ENCODE results near the gene TENT5A.
A peak's percentile ranks its signal among the peaks of the same experiment; 100 is the strongest.
"Not testable (repeated sequence)": the region's sequence is repeated elsewhere in the genome, so short reads cannot be mapped to it uniquely, and the experiment has no call there.

The TENT5A gene

DNA sequence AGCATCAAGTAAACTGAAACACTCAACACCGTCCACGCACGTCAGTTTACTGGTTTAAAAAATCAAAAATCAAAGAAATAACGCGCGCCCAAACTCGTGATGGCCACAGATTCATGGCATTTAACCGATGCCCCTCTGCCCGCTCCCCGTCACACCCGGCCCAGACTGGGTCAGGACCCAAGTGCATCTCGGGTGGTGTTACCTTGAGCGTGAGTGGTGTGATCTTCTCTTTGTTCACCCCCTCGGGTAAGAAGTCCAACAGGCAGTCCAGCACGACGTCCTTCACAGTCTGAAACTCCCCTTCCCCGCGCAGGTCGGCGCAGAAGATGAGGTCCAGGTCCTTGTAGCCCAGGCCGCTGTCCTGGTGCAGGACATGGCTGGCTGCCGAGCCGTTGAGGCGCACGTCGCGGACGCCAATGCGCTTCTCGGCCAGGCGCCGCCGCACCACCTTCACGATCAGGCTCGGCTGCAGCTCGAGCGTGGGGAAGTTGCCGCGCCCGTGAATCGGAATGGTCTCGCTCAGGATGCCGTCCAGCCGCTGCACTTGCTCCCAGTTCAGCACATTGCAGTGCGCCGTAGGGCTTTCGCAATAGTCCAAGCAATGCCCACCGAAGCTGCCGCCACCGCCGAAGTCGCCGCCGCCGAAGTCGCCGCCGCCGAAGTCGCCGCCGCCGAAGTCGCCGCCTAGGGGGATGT lies 945 bp downstream of the TENT5A start:
- peak in 1 of 3 experiments; percentile 1 for DNase-seq (ENCODE audit: low read depth in 2 of 3, low spot score in 2 of 3)

DNA sequence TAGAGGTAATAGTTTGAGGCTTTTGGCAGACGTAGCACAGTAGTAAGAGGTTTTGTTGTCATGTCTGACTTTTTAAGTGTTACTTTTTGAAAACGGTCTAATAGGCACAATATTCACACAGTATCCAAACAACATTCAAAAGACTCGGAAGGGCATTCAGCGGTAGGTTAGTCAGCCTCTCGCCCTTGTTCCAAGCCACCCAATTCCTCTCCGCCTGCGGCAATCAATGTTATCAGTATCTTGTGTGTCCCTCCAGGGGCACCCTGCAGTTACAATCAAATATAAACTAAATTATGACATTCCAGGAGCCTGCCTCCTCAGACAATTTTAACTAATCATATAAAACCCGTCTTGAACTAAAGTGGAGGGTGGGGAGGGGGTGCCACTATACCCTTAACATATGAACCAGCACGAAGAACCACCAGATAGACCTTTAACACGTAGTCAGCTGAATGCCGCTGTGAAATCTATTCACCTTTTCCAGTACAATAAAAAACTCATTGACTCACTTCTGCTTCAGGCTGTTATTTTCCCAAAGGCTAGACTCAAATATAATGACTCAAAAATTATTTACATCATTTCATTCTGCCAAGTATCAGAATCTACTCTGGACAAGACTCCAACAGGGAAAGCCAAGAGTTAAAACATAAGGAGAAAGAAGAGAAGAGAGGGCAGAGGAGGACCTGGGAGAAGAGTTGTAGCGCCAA lies 1.6 kb downstream of the TENT5A start:
- no peak for DNase-seq (ENCODE audit: low read depth in 2 of 3, low spot score in 2 of 3)

DNA sequence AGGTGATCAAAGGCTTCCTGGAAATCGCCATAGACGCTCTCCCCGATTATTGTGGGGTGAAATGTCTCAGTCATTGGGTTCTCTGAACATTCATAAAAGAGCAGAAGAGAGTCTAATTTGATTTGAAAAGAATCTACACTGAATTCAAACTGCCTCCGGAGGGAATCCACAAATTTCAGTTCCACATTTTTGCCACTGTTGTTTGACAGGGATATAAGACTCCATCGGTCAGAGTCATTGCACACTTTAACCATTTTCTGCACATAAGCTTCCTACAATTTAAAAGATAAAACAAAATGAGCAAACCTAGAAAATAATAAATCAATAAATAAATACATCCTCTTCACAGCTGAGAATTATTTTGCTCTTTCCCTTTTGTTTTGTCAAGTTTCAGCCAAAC lies 2.3 kb downstream of the TENT5A start:
- no peak for DNase-seq (ENCODE audit: low read depth in 2 of 3, low spot score in 2 of 3)

DNA sequence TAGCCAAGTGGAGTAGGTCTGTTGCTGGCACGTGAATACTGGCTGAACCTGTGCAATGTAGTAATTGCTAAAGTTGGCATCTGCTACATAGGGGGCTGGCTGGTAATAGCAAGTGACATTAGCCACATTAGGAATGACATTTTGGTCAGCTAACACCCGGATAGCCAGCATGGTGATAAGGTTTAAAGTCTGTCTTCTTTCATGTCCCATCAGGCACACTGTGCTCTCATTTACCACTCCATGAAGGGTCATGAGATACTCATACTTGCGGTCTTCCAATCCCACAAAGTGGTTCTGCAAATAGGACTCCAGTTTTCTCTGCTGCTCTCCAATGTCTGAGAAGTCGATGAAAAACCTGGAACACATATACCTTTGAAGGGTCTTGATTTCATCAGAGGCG lies 2.8 kb downstream of the TENT5A start:
- DNase-seq (ENCODE audit: low read depth in 2 of 3, low spot score in 2 of 3): no peak

DNA sequence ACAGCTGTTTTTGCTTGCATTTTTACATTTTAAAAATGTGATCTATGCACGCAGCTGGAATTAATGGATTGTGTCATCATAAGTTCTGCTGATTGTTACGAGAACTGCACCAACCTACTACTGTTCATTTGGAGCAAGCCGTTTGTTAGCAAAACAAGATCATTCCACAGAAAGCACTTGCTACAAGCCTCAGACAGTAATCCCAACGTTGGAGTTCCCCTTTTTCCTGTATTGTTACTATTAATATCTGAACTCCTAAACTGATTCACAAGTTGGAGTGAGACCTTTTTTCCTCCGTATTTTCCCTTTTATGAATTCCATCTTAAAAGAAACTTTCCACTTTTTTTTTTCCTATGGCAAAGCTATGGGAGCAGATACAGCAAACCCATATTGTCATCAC lies 3.5 kb downstream of the TENT5A start:
- no peak for DNase-seq (ENCODE audit: low read depth in 2 of 3, low spot score in 2 of 3)

DNA sequence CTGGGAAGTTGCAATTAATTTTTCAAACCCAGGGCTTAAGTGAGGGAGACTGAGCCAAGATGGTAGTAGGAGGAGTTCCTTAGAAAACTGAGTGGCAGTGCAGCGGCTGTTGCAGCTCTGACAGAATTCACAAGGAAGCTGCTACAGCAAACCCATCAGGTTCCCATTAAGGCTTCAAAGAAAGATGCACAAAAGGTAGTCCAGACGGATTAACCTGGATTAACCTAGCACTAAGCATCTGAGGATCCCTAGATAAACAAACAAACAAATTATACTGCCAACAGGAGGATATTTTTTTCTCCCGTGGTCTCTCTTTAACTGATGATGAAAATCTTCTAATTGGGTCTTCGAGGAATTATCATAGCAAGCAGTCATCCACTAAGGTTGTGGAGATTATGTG lies 5.2 kb downstream of the TENT5A start:
- no peak for DNase-seq (ENCODE audit: low read depth in 2 of 3, low spot score in 2 of 3)

DNA sequence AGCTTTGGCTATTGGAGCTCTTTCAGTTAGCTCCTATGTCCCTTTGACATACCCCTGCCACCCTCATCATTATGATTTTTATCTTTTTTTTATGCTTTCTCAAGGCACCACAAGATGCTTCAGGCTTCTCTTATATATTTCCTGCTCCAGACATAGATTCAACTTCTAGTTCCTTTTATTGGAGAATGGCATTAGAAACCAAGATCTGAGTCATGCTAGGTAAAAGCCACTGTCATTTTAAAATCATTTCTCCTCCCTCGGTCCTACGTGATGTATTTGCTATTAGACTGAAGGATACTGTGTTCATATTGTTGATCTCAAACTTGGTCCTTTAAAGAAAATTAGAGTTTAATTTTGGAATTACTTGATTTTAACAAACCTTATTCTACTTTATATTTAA lies 8.3 kb downstream of the TENT5A start:
- no peak for DNase-seq (ENCODE audit: low read depth in 2 of 3, low spot score in 2 of 3)

DNA sequence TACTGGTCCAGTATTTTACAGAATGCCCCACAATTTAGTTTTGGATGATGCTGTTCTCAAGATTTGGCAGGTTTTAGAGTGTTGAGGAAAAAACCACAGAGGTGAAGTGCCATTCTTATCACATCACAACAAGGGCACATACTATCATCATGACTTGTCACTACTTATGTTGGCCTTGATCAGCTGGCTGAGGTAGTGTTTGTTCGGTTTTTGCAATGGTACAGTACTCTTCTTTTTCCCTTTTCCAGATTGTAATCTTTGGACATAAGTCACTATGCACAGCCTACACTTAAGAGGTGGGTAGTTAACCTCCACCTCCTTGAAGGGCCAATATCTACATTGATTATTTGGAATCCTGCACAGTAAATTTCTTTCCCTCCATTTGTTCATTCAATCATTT lies 8.8 kb downstream of the TENT5A start:
- no peak for DNase-seq (ENCODE audit: low read depth in 2 of 3, low spot score in 2 of 3)

DNA sequence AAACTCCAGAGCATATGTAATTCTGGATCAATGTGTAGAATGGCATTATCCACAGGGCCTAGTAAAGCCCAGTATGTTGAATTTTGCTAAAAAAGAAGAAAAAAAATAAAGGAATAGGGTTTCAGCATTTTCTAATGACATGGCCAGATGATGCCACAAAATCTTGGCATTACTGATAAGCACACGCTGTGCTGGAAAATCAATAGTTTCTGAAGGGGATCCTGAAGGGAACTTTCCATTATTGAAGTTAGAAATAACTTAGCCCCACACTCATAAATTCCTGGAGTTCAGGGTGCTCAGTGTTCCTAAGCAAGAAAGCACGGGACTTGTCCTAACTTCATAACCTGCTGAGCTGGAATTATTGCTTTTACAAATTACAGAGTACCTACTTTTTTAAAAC lies 10.8 kb downstream of the TENT5A start:
- no peak for DNase-seq (ENCODE audit: low read depth in 2 of 3, low spot score in 2 of 3)

DNA sequence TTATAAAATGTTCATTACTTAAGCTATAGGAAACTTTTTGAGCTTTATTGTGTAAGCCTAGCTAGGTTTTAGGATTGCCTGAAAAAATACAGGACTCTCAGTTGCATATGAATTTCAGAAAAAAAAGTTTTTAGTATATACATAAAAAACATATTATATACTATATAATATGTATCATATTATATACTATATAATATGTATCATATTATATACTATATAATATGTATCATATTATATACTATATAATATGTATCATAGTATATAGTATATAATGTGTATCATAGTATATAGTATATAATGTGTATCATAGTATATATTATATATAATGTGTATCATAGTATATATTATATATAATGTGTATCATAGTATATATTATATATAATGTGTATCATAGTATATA lies 11.9 kb downstream of the TENT5A start:
- DNase-seq (ENCODE audit: low read depth in 2 of 3, low spot score in 2 of 3): not testable (repeated sequence)

DNA sequence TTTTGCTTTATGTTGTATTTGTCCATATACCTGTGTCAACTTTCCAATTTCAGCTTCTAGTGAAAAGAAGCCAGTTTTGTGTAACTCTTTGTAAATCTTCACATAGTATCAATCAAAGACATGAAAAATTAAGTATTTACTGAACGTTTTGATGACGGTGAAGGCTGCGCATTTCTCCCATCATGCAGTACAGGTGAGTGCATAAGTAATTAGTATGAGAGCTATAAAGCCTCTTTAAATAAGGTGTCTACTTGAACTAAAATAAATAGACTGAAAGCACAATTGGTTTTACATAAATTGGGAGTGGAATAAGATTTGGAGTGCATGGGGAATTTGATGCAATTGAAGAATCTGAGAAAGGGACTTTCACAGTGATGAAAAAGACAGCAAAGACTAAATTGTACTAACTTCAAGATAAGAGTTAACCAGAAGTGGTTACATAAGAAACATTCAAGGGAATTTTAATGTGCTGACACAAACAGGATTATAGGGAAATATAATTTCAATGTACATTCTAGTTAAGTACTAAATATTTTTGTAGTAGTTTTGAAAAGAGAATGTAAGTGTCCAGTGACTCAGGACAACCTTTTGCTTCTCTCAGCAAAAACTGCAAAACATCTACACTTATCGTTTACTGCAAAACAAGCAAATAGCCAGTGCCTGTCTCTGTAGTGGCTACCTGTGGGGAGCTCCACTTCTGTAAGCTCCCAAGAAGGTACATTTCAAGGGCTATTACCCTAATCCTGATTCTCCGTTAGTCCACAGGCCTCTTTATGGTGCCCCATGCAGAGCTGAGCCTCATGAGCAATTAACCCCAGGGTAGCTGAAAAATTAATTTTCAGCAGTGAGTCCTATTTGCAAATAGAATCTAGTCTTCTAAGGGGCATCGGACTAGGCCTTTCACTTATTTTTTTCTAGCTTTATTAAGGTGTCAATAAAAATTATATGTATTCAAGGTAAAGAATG lies 13.0 kb downstream of the TENT5A start:
- no peak for DNase-seq (ENCODE audit: low read depth in 2 of 3, low spot score in 2 of 3)

DNA sequence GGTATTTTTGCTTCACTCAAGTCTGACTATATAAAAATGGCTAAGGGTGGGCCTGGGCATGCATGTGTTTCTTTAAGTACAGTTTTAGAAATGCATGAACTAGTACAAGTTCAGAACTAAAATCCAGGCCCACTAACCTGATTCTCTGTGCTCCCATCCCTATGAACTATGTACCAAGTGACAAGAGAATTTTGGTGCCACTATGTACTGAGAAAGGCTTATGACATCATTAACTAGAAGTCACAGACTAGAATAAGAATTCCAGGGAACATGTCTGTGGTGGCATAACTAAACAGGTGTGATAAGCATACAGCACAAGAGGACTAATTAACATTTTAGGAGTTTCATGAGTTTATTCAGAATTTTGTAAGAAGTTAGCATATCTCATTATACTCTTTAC lies 16.1 kb downstream of the TENT5A start:
- DNase-seq (ENCODE audit: low read depth in 2 of 3, low spot score in 2 of 3): no peak

DNA sequence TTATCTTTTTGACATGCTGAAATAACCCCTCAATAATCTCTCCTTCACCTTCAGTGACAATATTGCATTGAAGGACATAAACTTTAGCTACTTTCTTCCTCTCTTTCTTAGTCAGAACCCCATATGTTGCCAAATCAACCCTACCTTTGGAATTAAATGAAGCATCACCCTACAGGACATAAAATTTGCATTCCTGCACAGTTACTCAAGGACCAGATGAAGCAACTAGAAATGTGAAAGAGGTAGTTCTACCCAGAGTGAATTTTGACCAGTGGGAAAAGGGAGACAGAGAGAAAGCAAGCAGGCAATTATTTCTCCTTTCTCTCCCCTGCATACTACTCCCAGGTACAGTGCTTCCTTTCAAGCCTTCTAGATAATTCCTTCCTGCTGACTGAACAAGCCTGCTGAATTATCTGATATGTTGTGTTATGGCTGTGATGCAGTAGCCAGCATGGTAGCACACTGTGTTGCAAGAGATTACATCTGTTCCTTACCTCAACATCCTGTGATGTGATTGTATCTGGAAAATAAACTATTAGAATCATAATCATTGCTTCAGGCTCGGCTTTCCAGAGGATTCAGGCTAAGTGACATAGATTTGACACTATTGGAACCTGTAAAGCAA lies 16.6 kb downstream of the TENT5A start:
- DNase-seq (ENCODE audit: low read depth in 2 of 3, low spot score in 2 of 3): no peak

DNA sequence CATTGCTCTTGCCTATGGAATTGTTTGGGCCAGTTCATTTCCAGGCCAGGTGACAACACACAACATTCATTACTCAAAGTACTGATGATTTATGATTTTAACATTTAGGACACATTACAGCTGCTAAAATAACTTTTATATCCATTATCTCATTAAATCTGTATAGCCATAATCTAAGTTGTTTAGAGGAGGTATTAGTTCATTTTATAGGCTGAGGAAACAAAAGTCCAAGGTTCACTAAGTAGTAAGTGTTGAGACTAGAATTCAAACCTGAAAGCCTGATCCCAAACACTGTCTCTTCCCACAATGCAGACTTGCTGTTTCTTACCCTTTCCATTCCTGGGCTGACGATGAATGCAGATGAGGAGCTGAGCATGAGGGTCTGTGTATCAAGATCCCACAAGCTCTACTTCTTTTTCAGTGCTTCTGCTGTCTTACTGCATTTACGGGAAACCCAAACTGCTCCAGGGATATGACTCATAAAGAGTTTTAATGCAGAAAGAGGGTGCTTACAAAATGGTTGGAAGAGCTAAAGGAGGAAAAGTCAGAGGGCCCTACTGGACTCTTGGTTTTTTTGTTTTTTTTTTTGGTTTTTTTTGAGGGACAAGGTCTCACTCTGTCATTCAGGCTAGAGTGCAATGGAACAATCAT lies 17.9 kb downstream of the TENT5A start:
- no peak for DNase-seq (ENCODE audit: low read depth in 2 of 3, low spot score in 2 of 3)

DNA sequence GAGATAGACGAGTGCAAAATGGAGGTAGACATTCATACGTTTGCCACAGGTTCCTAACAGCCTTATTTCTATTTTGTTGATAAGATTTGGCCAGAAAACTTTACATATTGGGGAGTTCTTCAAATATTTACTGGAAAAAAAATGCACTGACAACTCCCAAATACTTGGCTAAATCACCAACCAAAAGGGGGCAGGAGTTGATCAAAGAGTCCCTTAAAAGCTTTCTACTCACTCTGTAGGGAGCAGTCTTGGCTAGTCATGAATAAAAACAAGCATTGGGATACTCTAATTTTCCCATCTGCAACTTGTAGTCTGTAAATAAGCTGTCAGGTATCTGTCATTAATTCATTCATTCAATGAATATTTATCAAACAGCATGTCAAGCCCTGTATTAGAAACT lies 18.4 kb downstream of the TENT5A start:
- no peak for DNase-seq (ENCODE audit: low read depth in 2 of 3, low spot score in 2 of 3)

DNA sequence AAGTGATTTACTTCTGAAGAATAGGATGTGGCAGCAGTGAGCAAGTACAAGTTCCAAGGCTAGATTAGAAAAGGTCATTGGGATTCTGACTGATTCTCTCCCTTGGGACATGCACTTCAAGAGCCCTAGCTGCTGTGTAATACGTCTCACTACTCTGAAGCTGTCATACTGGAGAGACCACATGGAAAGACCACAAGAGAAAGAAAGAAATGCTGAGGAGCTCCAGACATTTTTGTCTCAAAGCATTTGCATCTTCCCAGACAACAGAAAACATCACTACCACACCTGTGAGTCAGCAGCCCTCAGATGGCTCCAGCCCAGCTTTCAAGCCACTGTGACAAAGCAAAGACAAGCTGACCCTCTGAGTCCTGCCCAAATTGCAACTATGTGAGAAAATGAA lies 20.7 kb downstream of the TENT5A start:
- DNase-seq (ENCODE audit: low read depth in 2 of 3, low spot score in 2 of 3): no peak

DNA sequence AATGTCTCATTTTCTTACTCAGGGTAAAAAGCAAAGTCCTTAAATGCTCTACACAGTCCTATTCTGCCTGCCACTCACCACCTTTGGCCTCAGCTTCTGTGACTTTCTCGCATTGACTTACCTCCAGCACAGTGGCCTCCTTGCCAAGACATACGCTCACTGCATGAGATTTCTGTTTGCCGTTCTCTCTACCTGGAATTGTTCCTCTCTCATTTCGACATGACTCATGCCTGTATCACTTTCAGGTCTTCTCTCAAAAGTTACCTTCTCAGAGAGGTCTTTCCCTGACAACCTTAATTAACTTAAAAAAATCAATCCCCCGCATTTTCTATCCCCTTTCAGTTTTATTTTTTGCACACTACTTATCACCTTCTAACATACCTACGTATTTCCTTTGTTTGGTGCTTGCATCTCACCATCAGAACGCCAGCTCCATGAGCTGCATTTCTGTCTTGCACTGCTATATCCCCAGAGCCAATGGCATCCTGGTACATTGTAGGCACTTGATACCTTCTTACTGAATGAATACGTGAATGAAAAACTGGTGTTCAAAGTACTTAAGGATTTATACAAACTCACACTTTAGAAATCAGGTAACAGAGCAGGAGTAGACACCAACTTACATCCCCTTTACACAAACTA lies 24.5 kb downstream of the TENT5A start:
- no peak for DNase-seq (ENCODE audit: low read depth in 2 of 3, low spot score in 2 of 3)

DNA sequence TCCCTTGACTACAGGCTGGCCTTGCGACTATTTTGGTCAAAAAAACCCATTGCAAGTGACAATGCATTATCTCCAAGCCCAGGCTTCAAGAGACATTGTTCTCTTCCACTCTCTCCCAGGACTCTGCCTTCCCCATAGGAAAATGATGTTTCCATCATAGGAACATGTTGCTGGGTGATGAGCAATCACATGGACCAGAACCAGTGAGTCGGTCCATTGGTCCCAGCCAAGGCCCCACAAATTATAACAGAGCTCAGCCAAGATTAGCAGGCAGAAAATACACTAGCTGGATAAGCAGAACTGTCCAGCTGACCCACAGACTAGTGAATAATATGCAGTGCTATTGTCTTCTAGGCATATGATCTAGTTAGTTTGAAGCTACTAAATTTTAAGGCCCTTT lies 27.4 kb downstream of the TENT5A start:
- DNase-seq (ENCODE audit: low read depth in 2 of 3, low spot score in 2 of 3): no peak

DNA sequence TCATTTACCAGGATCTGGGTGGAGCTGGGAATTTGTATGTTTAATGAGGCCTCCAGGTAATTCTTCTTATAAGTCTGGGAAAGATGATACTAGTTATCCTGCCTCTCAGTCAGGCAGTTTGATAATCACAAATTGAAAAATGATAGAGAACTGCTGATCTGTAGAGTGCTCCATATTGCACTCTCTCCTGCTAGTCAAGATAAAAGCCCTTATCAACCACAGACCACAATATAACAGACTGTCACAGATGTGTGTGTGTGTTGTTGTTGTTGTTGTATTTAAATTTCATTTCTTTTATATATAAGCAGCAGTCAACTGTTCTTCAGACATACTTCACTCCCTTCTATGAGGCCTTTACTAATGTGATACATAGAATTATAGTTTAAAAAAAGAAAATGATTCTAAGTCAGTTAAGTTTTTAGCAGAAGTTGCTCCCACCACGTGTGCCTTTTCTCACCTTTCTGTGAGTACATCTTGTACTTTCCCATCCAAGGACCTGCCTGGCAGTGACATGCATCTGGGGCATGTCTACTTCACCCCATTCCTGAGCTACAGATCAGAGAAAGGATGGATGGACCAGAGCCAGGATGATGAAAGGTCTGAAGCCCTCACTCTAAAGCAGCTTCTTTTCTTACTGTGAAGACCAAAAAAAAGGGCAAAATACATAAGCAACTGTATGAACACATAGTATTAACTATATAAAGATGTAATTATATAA lies 29.8 kb downstream of the TENT5A start:
- DNase-seq (ENCODE audit: low read depth in 2 of 3, low spot score in 2 of 3): no peak

DNA sequence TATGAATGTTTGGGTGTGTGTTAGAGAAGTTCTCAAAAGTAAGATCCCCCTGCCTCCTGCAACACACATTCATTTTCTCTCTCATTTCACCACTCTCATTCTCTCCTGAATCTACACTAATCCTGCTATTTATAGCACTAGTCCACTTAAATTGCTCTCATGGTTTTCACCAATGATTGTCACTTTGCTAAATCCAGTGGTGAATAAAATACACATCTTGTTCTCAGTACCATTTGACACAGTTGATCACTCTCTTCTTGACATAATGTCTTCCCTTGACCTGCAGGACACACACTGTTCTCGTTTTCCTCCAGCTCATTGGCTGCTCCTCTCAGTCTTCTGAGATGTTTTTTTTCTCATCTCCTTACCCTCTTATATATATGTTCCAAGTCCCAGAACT lies 32.1 kb downstream of the TENT5A start:
- DNase-seq (ENCODE audit: low read depth in 2 of 3, low spot score in 2 of 3): no peak
